HG03521 (cell line): ENCODE results near the gene NGDN.

Experiments
- ATAC-seq: cut with Tn5 transposase; IDR thresholded peaks from one replicate; pipeline ENCODE4 v1.9.1; 2021; ENCODE audit warnings: mild to moderate bottlenecking, moderate library complexity; ENCODE audit not compliant: unreplicated experiment

NGDN gene

DNA sequence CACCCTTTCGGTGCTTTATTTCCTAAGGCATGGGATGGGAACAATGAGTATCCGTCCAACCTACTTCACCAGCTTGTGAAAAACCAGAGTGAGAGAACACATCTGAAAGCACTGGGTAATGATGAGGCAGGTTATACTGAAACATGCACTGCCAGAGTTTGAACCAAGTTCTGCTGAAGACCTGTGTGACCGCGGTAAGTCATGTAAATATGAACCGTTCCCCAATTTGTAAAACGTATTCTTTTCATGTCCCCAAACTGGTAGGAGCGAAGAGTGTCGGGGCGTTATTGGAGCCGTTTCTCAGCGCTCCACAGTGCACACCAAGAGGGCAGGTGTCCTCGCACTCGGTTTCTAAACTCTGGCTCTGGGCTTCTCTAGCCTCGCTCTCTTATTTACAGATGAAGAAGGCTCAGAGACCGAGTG, 788 bp upstream of the NGDN start:
- no peak for ATAC-seq

DNA sequence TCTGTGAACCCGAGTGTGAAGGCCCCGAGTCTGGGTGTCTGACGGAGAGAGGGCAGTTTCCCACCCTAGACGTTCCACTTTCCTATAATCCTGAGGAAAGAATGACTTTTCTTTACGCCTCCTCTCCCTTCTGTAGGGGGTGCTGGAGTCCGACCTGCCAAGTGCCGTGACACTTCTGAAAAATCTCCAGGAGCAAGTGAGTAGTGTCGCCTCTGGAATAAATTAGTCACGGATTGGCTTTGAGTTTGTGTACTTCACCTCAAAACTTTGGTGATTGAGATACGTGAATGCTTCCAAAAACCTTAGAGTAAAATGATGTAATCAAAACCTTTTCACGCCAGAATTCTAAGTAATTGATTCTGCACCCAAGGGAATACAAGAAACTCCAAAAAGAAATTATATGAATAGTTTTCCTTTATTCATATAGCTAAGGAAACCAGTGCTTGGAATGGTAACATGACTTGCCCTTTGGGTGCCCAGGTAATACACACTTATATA, 452 bp downstream of the NGDN start:
- ATAC-seq, result no peak

DNA sequence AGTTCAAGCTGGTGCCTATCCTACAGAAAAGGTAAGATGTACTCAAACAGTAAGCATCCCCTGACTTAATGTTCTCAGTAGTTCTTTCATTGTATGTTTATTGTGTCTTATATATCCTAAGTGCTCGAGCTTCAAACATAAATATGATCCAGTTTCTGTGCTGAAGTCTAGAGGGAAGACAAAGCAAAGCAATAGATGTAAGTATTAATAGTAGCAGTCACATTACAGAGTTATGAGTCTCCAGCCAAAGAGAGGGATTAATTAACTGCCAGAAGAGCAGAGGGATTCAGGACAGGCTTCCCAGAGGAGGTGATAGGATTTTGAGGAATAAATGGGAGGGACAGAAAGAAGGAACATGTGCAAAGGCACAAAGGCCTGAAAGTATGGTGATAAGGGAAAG, 1.4 kb downstream of the NGDN start:
- no peak for ATAC-seq

DNA sequence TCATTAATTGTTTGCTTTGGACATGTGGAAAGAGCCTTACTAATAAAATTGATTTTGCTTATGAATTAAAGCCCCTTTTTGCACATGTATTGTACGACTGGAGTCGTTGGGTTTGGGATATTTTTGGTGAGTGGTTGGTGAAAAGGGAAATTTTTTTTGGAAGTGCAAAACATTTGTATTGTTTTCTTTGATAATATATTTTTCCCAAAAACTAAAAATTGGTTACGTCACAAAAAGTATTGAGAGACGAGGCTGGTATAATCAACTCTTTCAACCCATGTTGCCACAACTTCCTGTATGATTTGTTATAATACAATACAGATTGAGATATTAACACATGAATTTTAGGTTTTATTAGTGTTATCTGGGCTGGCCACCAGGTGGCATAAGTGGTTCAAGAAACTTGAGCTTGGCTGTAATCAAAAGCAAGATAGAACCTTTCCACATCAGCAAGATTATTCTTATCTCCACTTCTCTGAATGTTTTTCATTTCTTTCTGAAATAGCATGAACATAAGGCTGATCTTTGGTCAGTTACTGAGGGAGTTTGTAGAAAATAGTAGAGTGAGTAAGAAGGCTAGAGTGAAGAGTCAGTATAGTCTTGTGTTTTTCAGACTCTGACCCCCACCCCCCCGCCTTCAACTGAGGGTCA, 8.7 kb downstream of the NGDN start:
- no peak for ATAC-seq

DNA sequence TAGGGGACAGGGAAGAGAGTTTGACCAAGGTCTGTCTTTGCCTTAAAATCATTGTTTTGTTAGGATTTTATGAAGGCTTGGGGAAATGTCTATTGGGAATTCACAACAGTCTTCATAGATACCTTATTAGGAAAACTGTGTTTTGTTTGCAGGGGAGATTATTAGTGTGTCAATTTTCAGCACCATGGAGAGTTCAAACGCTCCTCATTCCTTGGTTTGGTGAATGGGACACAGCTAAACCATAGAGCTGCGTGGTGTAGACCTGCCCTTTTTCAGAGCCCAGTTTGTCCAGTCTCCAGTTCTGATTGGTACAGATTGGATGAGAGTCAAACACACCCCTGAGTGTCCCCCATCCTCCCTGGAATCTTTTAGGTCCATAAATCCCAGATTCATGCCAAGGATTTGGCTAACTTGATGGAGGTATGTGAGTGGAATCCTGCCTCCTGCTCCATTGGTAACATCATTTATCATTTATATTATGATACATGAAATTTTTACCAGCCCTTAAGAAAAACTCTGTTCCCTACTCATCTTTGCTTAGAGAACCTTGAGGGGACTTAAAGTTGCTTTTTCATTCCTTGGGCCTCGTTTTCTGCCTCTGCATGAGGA, 12.0 kb downstream of the NGDN start:
- no peak for ATAC-seq

DNA sequence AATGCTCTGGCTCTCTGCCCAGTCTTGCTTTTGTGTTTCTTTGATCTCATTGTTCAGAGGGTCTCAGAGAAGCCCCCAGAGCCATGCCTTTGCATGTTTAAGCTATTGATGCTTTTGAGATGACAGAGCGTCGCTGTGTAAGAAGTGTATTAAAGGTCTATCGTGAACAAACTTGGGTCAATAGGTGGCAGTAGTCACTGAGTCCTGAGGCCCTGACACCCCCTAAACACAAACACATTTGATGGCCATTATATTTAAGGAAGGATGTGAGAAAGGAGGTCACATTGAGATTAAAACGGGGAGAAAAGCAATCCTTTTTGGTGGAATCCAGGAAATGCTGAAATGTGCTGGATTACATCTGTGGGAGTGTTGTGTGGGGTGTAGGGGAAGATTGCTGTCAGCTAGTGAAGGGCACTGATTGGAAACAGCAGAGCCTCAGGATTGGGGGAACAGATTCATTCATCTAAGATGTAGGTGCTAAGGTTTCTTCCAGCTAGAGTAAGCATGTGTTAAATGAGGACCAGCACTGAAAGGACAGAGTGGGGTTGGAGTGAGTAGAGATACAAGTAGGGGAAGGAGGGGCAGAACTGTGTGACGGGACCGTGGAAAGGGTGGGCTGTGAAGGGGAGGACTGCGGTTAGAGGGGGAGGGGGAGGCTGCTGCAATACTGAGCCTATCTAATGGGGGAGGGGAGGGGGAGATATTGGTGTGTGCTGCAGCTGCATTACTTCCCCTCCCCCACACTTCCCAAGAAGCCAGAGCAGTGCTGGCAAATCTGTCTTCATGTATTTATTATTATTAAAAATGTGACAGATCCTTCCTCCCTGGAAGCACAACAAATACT, 12.7 kb downstream of the NGDN start:
- no peak for ATAC-seq

DNA sequence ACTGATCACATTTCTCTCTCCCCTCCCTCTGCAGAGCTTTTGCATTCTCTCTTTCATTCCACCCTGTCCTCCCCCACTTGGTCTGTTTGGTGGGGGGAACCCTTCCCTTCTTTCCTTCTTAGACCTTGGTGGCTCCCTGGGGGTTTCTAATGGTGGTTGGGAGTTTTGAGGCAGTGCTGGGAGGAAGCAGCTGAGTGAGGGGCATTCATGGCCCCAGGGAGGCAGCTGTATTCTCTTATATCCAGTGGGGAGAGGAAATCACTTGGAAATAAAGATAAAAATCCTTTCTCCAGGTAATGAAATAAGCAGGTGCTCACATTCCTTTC, 13.3 kb downstream of the NGDN start:
- ATAC-seq, result no peak

DNA sequence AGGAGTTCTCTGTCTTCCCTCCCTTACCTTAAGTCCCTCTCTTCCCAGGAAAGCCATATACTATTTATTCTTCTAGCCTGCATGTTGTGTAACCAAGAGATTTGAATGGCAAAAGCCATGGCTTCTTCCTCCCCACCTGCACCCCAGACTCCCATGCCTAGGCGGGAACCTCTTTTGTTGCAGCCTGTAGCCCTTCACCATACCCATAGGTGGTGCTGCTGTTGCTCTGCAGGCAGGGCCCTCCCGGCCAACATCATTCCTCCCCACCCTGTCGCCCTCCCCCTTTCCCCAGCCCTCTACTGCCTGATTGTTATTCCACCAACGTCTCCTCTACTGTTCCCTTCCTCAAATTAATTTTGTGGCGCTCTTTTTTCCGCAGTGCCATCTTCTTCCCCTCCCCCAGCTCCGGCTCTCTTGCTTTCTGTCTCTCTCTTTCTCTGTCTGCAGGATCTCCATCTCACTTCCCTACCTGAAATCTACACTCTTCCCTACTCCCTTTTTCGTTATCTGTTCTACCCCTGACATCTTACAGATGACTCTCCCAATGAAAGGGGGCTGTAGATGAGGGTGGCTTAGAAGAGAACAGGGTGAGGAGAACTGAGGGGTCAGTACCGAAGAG, 13.8 kb downstream of the NGDN start:
- ATAC-seq, result no peak

DNA sequence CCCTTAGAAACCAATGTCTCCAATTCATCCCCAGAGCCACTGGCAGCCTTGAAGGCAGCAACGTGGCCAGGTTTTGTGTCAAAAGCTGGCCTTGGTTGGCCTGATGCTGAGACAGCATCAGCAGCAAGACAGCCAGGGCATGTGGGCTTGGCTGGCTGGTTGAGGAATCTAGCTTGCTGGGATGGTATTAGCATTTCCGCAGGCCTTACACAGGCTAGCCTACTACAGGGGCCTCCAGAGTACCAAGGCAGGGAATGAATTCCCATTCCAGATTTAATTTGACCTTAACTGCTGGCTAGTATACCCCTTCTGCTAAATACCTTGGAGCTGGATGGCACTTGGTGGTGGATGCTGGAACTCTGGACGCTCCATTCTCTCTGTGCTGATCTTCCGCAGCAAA, 15.8 kb downstream of the NGDN start:
- ATAC-seq, result no peak

DNA sequence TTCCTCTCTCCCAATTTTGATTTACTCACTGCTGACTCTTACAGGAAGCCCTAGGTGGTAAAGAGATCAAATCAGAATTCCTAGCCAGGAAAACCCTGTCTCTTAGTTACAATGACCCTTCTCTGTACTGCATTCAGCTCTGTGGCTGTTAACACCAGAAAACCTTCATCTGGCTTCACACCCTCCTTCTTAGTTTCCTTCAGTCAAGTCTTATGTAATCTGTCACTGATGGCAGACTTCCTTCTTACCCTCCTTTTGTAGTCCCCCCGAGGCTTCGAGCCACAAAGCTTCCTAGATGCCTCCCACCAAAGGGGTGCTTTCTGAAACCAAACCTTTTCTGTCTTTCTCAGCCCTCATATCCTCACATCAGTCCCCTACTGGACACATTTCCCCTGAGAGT, 16.5 kb downstream of the NGDN start:
- ATAC-seq, result no peak

DNA sequence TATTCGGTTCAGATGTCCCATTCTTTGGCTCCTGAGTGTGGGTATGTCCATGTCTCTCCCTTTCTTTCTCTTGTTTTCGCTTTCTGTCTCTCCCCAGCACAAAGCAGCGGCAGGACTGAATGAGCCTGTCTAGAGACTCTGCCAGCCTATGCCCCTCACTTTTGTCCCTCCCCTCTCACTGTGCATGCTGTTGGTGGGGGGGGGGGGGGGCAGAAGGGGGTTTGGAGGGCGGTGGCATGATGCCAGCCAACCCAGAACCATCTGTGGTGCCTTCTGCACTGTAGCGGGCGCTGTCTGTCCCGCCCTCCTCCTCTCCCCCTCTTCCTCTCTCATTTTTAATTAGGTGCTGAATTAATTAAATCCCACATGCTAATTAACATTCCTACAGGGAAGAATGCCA, 17.7 kb downstream of the NGDN start:
- no peak for ATAC-seq

DNA sequence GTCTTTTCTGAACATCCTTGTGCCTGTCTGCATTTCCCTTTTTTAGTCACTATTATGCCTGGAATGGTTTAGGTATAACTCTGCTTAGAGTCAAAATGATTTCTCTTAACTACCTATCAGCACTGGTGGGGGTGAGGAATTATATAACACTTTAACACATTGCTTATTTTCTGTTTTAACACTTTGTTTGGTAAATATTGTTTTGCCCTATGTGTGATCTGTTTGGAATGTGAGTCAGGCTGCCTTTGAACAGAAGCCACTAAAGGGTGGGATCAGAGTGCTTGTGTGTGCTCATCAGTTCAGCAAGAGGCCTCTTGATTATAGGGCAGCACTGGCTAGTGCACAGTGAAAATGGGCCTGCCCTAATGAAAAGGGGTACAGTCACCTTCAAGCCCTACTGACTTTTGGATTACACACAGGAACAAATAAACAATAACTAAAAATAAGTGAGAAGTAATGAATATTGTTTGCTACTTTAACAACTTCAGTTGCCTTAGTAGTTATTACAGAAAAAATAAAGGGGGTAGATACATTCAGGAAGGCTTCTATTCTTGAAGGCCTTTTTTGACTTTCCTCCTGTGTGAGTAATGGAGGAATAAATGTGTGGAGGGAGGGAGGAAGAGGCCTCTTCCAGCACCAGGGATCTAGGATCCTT, 23.2 kb downstream of the NGDN start:
- no peak for ATAC-seq

DNA sequence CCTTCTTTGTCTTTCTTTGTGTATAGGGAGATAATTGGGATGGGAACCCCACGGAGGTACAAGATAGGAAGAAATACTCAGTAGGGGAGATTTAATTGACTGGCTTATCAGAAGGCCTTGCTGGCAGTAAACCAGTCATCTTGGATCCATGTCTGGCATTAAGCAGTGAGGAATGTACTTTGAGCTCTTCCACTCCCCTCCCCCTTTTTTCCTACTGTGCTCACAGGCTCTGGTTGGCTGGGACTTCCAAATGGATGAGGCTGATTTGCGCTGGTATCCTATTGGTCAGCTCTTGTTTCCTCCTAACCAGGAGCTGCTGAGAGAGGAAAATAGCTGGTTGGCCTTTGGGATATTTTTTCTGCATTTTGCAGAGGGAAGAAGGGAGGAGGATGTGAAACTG, 24.7 kb downstream of the NGDN start:
- ATAC-seq, result no peak

DNA sequence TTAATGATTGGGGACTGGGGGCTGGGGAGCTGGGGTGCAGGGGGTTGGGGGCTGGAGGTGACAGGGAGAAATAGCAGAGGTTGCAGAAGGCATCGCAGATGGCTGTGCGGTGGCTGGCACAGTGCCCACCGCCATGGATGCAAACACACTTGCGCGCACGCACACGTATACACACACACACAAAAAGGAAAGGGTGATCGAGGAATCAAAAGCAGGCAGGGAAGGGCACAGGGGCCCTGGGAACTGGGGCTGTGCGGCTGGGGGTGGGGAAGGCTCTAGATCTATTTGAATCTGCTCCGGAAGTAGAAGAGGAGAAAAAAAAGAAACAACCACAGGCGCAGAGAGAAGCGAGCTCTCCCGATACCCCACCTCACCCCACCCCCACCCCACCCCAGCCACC, 42.7 kb downstream of the NGDN start:
- ATAC-seq, result no peak

DNA sequence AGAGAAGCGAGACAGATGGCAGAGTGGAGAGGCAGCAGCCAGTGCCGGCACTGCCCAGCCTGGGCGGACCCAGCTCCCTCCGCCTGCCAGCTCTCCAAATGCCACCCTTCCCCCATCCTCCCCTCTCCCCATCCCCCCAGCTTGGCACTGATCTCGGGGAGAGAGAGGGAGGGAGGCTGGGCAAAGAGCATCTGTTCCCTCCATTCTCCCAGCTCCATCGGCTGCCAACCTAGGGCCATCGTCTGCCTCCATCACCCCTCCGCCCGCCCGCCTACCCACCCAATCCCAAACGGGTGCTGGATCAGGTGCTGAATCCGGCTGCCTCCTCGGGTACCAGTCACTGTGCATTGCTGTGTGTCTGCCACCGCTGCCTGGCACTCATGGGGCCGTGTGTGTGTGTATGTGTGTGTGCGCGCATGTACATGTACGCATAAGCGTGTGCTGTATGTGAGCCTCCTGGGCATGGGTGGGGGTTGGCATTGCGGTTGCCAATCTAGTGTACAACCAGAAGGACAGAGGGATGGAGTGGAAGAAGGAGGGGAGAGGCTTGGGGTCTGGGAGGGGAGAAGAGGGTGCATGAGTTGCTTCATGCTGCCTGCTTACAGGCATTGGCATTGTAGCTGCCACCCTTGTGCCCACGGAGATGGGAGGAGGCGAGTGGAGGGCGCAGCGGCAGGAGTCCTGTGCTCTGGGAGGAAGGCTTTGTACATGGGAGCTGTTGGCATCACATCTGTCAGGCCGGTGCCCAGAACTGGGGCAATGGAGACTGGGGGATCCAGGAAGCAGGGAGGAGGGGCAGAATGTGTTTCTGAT, 43.7 kb downstream of the NGDN start:
- no peak for ATAC-seq

DNA sequence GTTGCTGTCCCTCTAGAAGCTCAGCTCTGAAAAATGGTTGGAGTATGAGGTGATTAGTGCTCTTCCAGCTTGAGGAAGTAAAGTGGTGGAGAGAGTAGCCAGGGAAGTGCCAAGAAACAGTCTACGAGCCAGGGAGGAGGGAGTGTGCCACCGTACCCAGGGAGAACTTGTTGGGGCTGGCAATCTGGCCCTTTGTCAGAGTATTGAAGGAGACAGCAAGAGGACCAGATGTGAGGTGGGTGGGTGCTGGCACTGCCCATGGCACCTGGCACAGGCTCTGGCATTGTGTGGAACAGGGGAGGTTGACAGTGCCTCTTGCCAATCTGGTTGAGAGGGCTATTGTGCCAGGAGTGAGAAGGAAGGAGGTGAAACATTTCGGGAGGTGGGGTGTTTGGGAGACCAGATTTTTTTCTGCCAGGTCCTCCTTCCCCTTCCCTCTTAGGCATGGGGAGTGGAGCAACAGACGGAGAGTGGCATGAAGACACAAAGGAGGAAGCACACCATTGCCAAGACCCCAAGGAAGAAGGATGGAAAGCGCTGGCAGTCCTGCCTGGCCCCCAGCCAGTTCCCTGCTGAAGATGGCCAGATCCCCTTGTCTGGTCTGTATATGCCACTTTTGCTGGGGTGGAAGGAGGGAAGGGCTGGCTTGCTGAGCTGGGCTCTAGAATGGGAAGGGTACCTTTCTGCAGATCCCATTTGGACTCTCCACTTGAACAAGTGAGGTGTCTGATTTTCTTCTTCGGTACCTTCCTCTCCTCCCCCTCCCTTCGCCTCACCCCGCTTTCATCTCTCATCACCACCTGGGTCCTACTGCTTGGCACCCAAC, 44.5 kb downstream of the NGDN start:
- no peak for ATAC-seq

DNA sequence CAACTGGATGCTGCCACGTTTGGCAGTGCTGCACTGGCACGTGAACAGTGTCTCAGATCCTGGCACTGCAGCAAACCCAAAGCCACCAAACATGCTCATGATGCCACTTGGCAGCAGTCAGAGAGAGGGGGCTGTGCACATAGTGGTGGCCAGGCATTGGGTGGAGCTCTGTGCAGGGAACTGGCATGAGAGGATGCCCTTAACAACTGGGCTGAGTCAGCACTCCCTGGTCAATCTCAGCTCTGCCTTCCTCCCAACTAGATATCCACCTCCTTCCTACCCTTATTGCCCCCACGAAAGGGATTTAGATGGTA, 45.1 kb downstream of the NGDN start:
- ATAC-seq, result no peak

DNA sequence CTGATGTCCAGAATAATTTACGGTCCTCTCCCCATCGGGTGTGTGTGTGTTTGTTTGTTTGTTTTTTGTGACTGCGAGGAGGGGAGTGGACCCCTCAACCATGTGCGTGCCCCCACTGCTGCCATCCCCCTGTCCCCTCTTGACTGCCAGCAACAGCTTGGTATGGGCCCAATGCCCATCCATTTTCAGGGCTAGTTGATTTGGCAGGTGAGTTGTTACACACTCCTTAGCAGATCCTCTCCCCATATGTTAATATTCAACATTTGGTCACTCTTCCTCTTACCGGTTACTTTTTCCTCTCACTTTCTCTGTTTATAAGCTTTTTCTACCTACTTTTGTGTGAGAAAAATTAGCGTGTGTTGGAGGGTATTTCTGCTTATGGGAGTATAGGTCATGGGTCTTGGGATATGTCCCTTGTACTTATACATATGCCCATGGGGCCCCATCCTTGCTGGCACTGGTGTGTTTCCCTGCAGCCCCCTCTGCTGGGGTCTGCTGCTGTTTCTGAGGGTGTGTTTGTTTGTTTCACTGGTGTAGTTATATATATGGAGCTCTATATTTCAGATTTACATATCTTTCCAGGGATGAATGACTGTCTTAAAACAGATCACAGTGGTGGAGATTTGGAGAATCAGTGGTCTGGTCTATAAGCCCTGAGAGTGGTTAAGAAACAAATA, 48.3 kb downstream of the NGDN start:
- no peak for ATAC-seq

DNA sequence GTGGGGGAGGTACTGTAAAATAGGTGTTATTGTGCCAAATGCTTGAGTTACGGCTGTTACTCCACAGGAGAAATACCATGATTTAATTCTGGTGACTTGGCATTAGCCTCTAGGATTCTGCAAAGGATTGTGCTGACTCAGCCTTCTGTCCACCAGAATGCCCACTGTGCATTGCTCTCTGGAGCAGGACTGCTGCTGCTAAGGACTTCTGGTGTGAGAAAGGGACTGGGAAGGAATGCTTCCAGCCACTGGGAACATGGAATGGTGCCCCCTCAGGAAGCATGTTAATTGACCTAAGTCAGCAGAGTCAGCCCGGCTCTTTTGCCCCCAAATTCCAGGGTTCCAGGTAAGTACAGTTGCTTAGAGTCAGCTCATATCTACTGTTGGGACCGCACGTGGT, 49.2 kb downstream of the NGDN start:
- no peak for ATAC-seq
